ENCODE results near the gene TRIM8. TPM values are rescaled to one million over a fixed set of nuclear protein-coding genes. Genes with fewer than 3 reads are reported as not detected.

The TRIM8 gene
- total and polyA plus RNA-seq, 9 of the 15 experiments (the other 6 are each of a cell fraction or from before 2014, with no cell fraction given) = 1.7 to 26.0 (median 9.1) TPM

DNA sequence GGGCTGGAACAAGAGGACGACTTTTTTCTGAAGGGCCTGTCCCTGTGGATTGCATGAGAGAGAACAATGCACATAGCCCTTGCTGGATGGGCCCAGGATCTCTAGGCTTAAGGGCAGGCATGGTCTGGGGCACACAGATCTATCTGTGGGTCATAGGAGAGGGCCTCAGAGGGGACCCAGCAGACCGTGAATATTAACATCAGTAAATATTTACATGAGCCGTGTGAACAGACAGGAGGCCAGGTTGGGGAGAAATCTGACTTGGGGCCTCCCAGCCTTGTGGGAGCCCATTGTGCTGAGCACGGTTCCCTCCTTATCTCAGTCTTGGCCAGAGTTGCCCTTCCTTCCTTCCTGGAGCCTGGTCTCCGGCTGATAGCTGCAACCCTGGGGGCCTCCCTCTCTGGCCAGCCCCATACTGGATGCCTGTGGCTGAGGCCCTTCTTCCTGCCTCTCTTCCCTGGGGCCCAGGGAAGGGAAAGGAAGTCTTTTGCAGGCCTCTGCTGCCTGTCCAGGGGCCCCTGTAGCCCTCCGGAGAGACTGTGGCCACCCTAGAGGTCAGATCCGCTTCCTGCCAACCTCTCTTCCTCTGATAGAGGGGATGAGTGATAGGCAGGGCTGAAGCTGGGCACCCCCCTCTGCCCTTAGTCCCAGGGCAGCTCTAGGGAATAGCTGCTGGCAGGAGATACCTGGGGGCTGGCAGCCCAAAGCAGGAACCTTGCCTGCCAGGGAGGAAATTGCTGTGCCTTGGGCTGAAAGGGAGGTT, 44.5 kb upstream of the TRIM8 start (continued):
- TF ChIP-seq, protein P1, sequence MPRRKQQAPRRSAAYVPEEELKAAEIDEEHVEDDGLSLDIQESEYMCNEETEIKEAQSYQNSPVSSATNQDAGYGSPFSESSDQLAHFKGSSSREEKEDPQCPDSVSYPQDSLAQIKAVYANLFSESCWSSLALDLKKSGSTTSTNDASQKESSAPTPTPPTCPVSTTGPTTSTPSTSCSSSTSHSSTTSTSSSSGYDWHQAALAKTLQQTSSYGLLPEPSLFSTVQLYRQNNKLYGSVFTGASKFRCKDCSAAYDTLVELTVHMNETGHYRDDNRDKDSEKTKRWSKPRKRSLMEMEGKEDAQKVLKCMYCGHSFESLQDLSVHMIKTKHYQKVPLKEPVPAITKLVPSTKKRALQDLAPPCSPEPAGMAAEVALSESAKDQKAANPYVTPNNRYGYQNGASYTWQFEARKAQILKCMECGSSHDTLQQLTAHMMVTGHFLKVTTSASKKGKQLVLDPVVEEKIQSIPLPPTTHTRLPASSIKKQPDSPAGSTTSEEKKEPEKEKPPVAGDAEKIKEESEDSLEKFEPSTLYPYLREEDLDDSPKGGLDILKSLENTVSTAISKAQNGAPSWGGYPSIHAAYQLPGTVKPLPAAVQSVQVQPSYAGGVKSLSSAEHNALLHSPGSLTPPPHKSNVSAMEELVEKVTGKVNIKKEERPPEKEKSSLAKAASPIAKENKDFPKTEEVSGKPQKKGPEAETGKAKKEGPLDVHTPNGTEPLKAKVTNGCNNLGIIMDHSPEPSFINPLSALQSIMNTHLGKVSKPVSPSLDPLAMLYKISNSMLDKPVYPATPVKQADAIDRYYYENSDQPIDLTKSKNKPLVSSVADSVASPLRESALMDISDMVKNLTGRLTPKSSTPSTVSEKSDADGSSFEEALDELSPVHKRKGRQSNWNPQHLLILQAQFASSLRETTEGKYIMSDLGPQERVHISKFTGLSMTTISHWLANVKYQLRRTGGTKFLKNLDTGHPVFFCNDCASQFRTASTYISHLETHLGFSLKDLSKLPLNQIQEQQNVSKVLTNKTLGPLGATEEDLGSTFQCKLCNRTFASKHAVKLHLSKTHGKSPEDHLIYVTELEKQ (CRISPR knock-in tag; IDR thresholded peaks at IDR 0.05) = no peak
- TF ChIP-seq SMARCC2 (IDR thresholded peaks at IDR 0.05; ENCODE audit: low read depth) (no peak), ZNF512 (tag; IDR thresholded peaks at IDR 0.05) (no peak), FOXA3 (CRISPR knock-in tag; conservative IDR thresholded peaks at IDR 0.05 in 1 of 2, IDR thresholded peaks at IDR 0.05 in 1 of 2) (peak in 1 of 2 experiments; percentile 55; a peak in 2 of 4 replicates), SRF (CRISPR knock-in tag; IDR thresholded peaks at IDR 0.05) (no peak), KAT8 (IDR thresholded peaks at IDR 0.05; ENCODE audit: low read depth) (no peak), RBM34 (IDR thresholded peaks at IDR 0.05; ENCODE audit: borderline replicate concordance, insufficient read depth, low read length) (no peak), SFPQ (IDR thresholded peaks at IDR 0.05; ENCODE audit: low read depth, low read length) (no peak), SNRNP70 (optimal IDR thresholded peaks at IDR 0.05; ENCODE audit: low read depth, low read length) (no peak), RBBP5 (IDR thresholded peaks at IDR 0.05; ENCODE audit: borderline replicate concordance, insufficient read depth, low read length, poor library complexity, severe bottlenecking) (peak; percentile 31), ZNF184 (CRISPR knock-in tag; IDR thresholded peaks at IDR 0.05) (no peak), SMARCA5 (IDR thresholded peaks at IDR 0.05) (no peak), FIP1L1 (IDR thresholded peaks at IDR 0.05; ENCODE audit: low read depth, low read length, poor library complexity, severe bottlenecking) (no peak), TAF15 (IDR thresholded peaks at IDR 0.05; ENCODE audit: low read depth, low read length) (no peak), HNRNPL (IDR thresholded peaks at IDR 0.05; ENCODE audit: low read depth, low read length) (no peak)
- TF ChIP-seq, protein P2, sequence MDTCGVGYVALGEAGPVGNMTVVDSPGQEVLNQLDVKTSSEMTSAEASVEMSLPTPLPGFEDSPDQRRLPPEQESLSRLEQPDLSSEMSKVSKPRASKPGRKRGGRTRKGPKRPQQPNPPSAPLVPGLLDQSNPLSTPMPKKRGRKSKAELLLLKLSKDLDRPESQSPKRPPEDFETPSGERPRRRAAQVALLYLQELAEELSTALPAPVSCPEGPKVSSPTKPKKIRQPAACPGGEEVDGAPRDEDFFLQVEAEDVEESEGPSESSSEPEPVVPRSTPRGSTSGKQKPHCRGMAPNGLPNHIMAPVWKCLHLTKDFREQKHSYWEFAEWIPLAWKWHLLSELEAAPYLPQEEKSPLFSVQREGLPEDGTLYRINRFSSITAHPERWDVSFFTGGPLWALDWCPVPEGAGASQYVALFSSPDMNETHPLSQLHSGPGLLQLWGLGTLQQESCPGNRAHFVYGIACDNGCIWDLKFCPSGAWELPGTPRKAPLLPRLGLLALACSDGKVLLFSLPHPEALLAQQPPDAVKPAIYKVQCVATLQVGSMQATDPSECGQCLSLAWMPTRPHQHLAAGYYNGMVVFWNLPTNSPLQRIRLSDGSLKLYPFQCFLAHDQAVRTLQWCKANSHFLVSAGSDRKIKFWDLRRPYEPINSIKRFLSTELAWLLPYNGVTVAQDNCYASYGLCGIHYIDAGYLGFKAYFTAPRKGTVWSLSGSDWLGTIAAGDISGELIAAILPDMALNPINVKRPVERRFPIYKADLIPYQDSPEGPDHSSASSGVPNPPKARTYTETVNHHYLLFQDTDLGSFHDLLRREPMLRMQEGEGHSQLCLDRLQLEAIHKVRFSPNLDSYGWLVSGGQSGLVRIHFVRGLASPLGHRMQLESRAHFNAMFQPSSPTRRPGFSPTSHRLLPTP (IDR thresholded peaks at IDR 0.05; ENCODE audit: borderline replicate concordance, extremely low read depth, insufficient read length) = no peak
